Kidney epithelial cell (primary cell): ENCODE results near the gene KIAA1671. TPM values are rescaled to one million over a fixed set of nuclear protein-coding genes. Genes with fewer than 3 reads are reported as not detected.

ENCODE experiments used
- DNase-seq: peaks from one replicate; pipeline ENCODE4 v3.0.0-alpha.2; 2010; ENCODE audit warnings: low read depth
- H3K27me3 ChIP-seq: 2 replicates; pipeline ENCODE4 v1.6.0; 2011; ENCODE audit warnings: low read length; ENCODE audit not compliant: control insufficient read depth, insufficient read depth
- H3K36me3 ChIP-seq: 2 replicates; pipeline ENCODE4 v1.5.1; 2011; ENCODE audit warnings: low read length; ENCODE audit not compliant: control insufficient read depth, insufficient read depth
- H3K4me3 ChIP-seq: 2 replicates; pipeline ENCODE4 v1.5.1; 2011; ENCODE audit warnings: low read depth, mild to moderate bottlenecking, control low read depth, low read length
- total RNA-seq: library from RNA; depleted of rRNA; stranded (reverse); fragments of >200 nt; gene quantifications from 2 replicates; pipeline ENCODE4 v1.2.3, GENCODE V29; 2015
- TF ChIP-seq, protein P1 (sequence below): IDR thresholded peaks from 2 replicates; pipeline ENCODE4 v1.5.1; 2011; ENCODE audit warnings: mild to moderate bottlenecking, moderate library complexity, low read length, control low read depth, inconsistent platforms; ENCODE audit not compliant: insufficient read depth, poor library complexity, severe bottlenecking

Gene KIAA1671
- total RNA-seq, 1 donor from 2014 or later, result 32.3 TPM

DNA sequence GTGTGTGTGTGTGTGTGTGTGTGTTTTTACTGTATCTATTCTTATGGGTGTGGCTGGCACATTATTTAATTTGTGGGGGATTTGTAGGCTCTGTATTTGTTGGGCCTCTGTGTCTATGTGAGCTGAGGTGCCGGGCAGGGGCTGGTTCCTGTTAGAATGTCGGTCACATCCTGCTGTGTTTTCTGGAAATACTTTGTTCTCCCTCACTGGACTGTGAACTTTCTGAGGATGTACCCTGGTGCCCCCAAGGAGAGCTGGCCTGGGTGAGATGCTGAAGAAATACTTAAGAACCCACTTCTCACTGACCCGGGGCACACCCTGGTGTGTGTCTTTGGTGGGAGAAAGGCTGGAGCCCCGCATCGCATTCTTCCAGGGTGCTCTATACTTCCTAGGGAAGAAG, 28.6 kb downstream of the KIAA1671 start:
- Histone ChIP-seq H3K36me3 (no peaks in the 10 kb centered on the region), H3K4me3 (no peak overlapping the region), H3K27me3 (no peaks in the 10 kb centered on the region)
- TF ChIP-seq, protein P1, sequence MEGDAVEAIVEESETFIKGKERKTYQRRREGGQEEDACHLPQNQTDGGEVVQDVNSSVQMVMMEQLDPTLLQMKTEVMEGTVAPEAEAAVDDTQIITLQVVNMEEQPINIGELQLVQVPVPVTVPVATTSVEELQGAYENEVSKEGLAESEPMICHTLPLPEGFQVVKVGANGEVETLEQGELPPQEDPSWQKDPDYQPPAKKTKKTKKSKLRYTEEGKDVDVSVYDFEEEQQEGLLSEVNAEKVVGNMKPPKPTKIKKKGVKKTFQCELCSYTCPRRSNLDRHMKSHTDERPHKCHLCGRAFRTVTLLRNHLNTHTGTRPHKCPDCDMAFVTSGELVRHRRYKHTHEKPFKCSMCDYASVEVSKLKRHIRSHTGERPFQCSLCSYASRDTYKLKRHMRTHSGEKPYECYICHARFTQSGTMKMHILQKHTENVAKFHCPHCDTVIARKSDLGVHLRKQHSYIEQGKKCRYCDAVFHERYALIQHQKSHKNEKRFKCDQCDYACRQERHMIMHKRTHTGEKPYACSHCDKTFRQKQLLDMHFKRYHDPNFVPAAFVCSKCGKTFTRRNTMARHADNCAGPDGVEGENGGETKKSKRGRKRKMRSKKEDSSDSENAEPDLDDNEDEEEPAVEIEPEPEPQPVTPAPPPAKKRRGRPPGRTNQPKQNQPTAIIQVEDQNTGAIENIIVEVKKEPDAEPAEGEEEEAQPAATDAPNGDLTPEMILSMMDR, result no peak
- no peak for DNase-seq

DNA sequence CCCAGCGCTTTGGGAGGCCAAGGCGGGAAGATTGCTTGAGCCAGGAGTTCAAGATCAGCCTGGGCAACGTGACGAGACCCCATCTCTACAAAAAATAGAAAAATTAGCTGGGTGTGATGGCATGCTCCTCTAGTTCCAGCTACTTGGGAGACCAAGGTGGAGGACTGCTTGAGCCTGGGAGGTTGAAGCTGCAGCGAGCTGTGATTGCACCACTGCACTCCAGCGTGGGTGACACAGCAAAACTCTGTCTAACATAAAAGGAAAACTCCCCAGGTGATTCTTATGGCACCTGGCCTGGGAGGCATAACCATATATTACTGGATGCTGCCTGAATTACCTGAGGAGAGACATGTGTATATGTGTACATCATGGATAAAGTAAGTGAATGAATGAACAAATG, 29.1 kb downstream of the KIAA1671 start:
- TF ChIP-seq, protein P1, result no peak
- DNase-seq, result no peak

DNA sequence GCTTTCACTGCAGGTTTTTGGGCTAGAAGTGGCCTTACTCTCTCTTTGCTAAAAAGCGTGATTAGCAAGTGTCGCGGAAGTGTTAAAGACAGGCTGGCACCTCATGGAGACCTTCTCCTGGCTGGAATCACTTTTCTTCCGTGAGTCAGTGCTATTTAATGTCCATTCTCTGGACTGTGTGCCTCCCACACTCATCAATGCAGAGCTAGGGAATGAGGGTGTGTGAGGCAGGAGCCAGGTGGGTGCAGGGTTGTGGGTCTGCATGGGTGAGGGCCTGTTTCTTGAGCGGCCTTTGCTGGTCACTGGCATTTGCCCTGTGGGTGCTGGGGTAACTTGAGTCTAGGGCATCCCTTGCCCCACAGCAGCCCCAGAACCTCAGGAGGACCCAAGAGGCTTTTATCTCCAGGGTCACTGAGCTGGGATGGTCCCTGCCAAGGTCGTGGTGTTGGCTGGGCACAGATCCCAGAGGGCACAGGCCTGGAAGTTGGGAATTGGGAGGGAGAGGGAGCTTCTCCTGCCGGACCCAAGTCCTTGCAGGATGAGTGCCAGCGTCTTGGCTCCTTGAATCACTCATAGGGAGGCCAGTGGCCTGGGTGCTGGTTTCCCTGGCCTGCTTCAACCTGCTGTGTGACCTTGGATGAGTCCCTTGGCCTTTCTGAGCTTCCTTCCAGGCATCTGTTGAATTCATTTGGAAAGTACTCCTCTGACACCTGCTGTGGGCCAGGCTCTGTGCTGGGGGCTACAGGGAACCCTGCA, 30.0 kb downstream of the KIAA1671 start:
- Histone ChIP-seq H3K4me3 (no peak overlapping the region), H3K36me3 (no peaks in the 10 kb centered on the region), H3K27me3 (no peaks in the 10 kb centered on the region)
- DNase-seq, result no peak
- TF ChIP-seq, protein P1, result no peak

More for the DNA sequence above, 29.1 kb downstream of the KIAA1671 start:
- H3K27me3 ChIP-seq, result no peaks in the 10 kb centered on the region
- H3K4me3 ChIP-seq, result no peak overlapping the region
- no peaks in the 10 kb centered on the region for H3K36me3 ChIP-seq

DNA sequence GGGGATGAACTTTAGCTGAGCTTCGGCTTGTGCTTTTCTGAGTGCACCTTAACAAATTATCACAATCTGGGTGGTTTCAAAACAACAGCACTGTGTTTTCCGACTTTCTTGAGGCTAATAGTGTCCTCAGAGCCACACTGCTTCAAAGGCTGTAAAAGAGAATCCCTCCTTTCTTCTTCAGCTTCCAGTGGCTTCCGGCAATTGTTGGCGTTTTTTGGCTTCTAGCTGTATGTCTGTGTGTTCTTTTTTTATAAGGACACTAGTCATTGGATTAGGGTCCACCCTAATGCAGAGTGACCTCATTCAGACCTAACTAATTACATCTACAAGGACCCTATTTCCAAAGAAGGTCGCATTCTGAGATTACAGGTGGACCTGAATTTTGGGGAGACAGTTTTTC, 30.6 kb downstream of the KIAA1671 start:
- no peaks in the 10 kb centered on the region for H3K27me3 ChIP-seq
- TF ChIP-seq, protein P1, result no peak
- DNase-seq, result no peak
- no peak overlapping the region for H3K4me3 ChIP-seq
- H3K36me3 ChIP-seq, result no peaks in the 10 kb centered on the region

DNA sequence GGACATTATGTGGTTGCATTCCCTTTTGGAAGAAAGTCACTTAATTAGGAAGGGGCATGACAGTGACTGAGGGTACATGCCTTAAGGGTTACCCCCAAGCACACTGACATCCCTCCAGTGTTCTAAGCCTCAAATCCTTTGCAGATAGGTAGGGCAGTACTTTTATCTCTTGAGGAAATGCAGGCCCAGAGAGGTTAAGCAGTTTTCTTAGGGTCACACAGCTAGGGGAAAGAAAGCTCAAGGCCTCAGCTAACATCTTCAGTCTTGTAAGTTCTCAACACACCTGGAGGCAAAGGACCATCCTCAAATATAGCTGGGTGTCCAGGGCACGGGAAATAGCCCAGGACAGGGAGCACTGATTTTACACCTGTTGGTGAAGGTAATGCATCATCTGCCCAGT, 31.6 kb downstream of the KIAA1671 start:
- H3K4me3 ChIP-seq, result no peak overlapping the region
- TF ChIP-seq, protein P1, result no peak

DNA sequence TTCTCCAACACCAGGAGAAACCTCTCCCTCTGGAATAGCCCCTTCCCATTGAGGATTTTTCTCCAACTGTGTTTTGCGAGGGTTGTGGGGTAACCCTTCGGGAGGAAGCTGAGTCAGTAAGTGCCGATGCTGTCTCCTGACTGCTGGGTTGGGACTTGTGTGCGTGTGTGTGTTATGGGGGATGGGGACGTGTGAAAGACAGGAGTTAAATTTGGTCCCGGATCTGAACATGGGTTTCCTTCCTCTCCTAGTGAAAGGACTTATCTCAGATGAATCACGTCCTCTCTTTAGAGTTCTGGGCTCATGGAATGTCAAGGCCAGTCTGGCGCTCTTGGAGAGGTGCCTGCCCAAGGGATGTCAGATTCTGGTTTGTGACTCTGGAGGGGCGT, 33.3 kb downstream of the KIAA1671 start:
- TF ChIP-seq, protein P1, result no peak
- no peak overlapping the region for H3K4me3 ChIP-seq
- DNase-seq, result no peak
- H3K36me3 ChIP-seq, result no peaks in the 10 kb centered on the region
- H3K27me3 ChIP-seq, result no peaks in the 10 kb centered on the region

More for the DNA sequence above, 31.6 kb downstream of the KIAA1671 start:
- Histone ChIP-seq H3K36me3 (no peaks in the 10 kb centered on the region), H3K27me3 (no peaks in the 10 kb centered on the region)
- DNase-seq, result no peak
